G401 (cell line): ENCODE measurements around the gene HIVEP1. TPM values are rescaled to one million over a fixed set of nuclear protein-coding genes. Genes with fewer than 3 reads are reported as not detected.
"Not testable (repeated sequence)": the region's sequence is repeated elsewhere in the genome, so short reads cannot be mapped to it uniquely, and the experiment has no call there.

Source experiments
- DNase-seq: peaks from one replicate; pipeline ENCODE4 v3.0.0-alpha.2; 2015; ENCODE audit warnings: low spot score
- in situ Hi-C: cut with HindIII; loops from 2 replicates; pipeline ENCODE4 v1.10.0; 2016; ENCODE audit warnings: low sequenced_read_pairs, mixed read lengths
- total RNA-seq: library from RNA; depleted of rRNA; stranded (reverse); fragments of >200 nt; shearing (Covaris generic); gene quantifications from 2 replicates; pipeline ENCODE4 v1.2.3, GENCODE V29; 2014

The HIVEP1 gene
- total RNA-seq, 1 experiment from 2014 or later = 4.3 TPM

GRCh38 chr6:12134991-12135390, 122.9 kb downstream of the HIVEP1 start:
- no peak for DNase-seq
- in situ Hi-C loops = no loop called here

GRCh38 chr6:12136905-12137304, 124.8 kb downstream of the HIVEP1 start:
- DNase-seq = no peak
- in situ Hi-C loops = no loop called here

GRCh38 chr6:12137480-12137879, 125.4 kb downstream of the HIVEP1 start:
- in situ Hi-C loops = no loop called here
- DNase-seq = peak; percentile 40

- DNase-seq = no peak
- in situ Hi-C loops = no loop called here
Observed at GRCh38 chr6:12138381-12138780, 126.3 kb downstream of the HIVEP1 start.

- no peak for DNase-seq
- in situ Hi-C loops = no loop called here
Observed at GRCh38 chr6:12138936-12139335, 126.8 kb downstream of the HIVEP1 start.

- in situ Hi-C loops = no loop called here
- no peak for DNase-seq
Observed at GRCh38 chr6:12147557-12148316, 135.6 kb downstream of the HIVEP1 start.

- in situ Hi-C loops = no loop called here
- DNase-seq = no peak
Observed at GRCh38 chr6:12148317-12148801, 136.2 kb downstream of the HIVEP1 start.

- DNase-seq = no peak
- in situ Hi-C loops = no loop called here
Observed at GRCh38 chr6:12148841-12149240, 136.7 kb downstream of the HIVEP1 start.

GRCh38 chr6:12149944-12150510, 137.9 kb downstream of the HIVEP1 start:
- in situ Hi-C loops = no loop called here
- no peak for DNase-seq

GRCh38 chr6:12150812-12151432, 138.8 kb downstream of the HIVEP1 start:
- no peak for DNase-seq
- in situ Hi-C loops = no loop called here

- in situ Hi-C loops = no loop called here
- DNase-seq = no peak
Observed at GRCh38 chr6:12151433-12151820, 139.3 kb downstream of the HIVEP1 start.

- no peak for DNase-seq
- in situ Hi-C loops = no loop called here
Observed at GRCh38 chr6:12152023-12152970, 140.2 kb downstream of the HIVEP1 start.

GRCh38 chr6:12155769-12156168, 143.7 kb downstream of the HIVEP1 start:
- DNase-seq, in situ Hi-C loops: not testable (repeated sequence)

GRCh38 chr6:12158686-12159415, 146.7 kb downstream of the HIVEP1 start:
- no peak for DNase-seq
- in situ Hi-C loops = no loop called here

- in situ Hi-C loops = no loop called here
- no peak for DNase-seq
Observed at GRCh38 chr6:12160326-12160725, 148.2 kb downstream of the HIVEP1 start.

- in situ Hi-C loops = no loop called here
- DNase-seq = no peak
Observed at GRCh38 chr6:12162213-12162612, 150.1 kb downstream of the HIVEP1 start.

GRCh38 chr6:12163149-12163548, 151.0 kb downstream of the HIVEP1 start:
- DNase-seq = no peak
- in situ Hi-C loops = no loop called here

- in situ Hi-C loops = no loop called here
- DNase-seq = no peak
Observed at GRCh38 chr6:12163744-12164507, 151.8 kb downstream of the HIVEP1 start.
